ENCODE results near the gene SIRT5.
A peak's percentile ranks its signal among the peaks of the same experiment; 100 is the strongest.

SIRT5 gene

DNA sequence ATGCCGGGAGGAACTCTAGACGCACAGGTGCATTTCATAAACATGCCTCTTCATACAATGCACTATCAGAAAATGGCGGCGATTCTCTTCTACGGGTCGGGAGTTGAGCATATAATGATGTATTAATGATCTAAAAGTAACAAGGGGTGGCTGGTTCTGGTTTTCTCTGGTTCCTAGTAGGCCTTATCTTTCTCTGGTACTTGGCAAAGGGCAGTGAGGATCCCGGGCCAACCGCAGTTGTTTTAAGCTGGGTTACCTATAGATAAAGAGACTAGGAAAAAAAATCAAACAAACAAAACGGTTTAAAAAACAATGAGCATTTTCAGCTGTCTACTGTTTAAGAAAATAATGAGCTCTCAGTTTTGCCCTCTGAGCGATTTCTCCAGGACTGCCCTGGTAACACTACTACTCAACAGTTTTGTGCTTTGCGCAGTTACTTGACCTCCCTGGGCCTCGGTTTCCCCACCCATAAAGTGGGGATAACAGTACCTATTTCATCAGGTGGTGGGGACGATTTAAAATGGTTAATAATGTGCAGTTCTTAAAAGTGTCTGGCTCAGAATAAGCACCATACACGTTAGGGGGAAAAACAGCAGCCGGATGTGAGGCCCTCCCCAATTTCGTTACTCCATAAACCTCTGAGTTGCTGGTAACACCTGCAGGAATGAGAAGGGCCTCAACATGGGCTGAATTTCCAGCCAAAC, 1.3 kb upstream of the SIRT5 start:
- H3K27ac ChIP-seq: no peak overlapping the region
- no peaks in the 10 kb centered on the region for H3K9me3 ChIP-seq (ENCODE audit: control insufficient read depth, low read length)
- peak overlapping the region; percentile 93 for H2AFZ ChIP-seq
- H3K9ac ChIP-seq: no peak overlapping the region
- no peak for TF ChIP-seq CTCF (IDR thresholded peaks at IDR 0.05)
- peak overlapping the region; percentile 91 for H3K4me2 ChIP-seq (ENCODE audit: low read length)
- peaks cover 5% of the 10 kb centered on the region for H3K79me2 ChIP-seq
- H3K36me3 ChIP-seq (ENCODE audit: control insufficient read depth, insufficient read depth, low read length): no peaks in the 10 kb centered on the region
- H3K4me3 ChIP-seq (ENCODE audit: low read depth, low read length): peak overlapping the region; percentile 98
- peaks cover 9% of the 10 kb centered on the region for H3K4me1 ChIP-seq
- H3K27me3 ChIP-seq (ENCODE audit: control insufficient read depth, insufficient read depth, low read length): no peaks in the 10 kb centered on the region

- peak overlapping the region; percentile 98 for H3K4me3 ChIP-seq (ENCODE audit: low read depth, low read length)
- TF ChIP-seq CTCF (IDR thresholded peaks at IDR 0.05): no peak
- H2AFZ ChIP-seq: peak overlapping the region; percentile 93
- peaks cover 5% of the 10 kb centered on the region for H3K79me2 ChIP-seq
- H3K9me3 ChIP-seq (ENCODE audit: control insufficient read depth, low read length): no peaks in the 10 kb centered on the region
- peaks cover 9% of the 10 kb centered on the region for H3K4me1 ChIP-seq
- no peaks in the 10 kb centered on the region for H3K36me3 ChIP-seq (ENCODE audit: control insufficient read depth, insufficient read depth, low read length)
- H3K27me3 ChIP-seq (ENCODE audit: control insufficient read depth, insufficient read depth, low read length): no peaks in the 10 kb centered on the region
- H3K4me2 ChIP-seq (ENCODE audit: low read length): peak overlapping the region; percentile 91
- H3K9ac ChIP-seq: no peak overlapping the region
- H3K27ac ChIP-seq: peak overlapping the region; percentile 98
Measured at GRCh38 chr6:13573669-13574110, 711 bp upstream of the SIRT5 start.

GRCh38 chr6:13574149-13574570, 241 bp upstream of the SIRT5 start:
- H3K9ac ChIP-seq: no peak overlapping the region
- H3K79me2 ChIP-seq: peaks cover 5% of the 10 kb centered on the region
- no peaks in the 10 kb centered on the region for H3K27me3 ChIP-seq (ENCODE audit: control insufficient read depth, insufficient read depth, low read length)
- no peaks in the 10 kb centered on the region for H3K36me3 ChIP-seq (ENCODE audit: control insufficient read depth, insufficient read depth, low read length)
- H3K4me3 ChIP-seq (ENCODE audit: low read depth, low read length): peak overlapping the region; percentile 98
- H3K4me2 ChIP-seq (ENCODE audit: low read length): peak overlapping the region; percentile 97
- no peak for TF ChIP-seq CTCF (IDR thresholded peaks at IDR 0.05)
- peak overlapping the region; percentile 98 for H3K27ac ChIP-seq
- no peaks in the 10 kb centered on the region for H3K9me3 ChIP-seq (ENCODE audit: control insufficient read depth, low read length)
- H3K4me1 ChIP-seq: peaks cover 9% of the 10 kb centered on the region
- peak overlapping the region; percentile 93 for H2AFZ ChIP-seq

- H3K36me3 ChIP-seq (ENCODE audit: control insufficient read depth, insufficient read depth, low read length): no peaks in the 10 kb centered on the region
- peak; percentile 75 for TF ChIP-seq CTCF (IDR thresholded peaks at IDR 0.05)
- peaks cover 5% of the 10 kb centered on the region for H3K79me2 ChIP-seq
- H3K4me2 ChIP-seq (ENCODE audit: low read length): peak overlapping the region; percentile 97
- peak overlapping the region; percentile 98 for H3K4me3 ChIP-seq (ENCODE audit: low read depth, low read length)
- no peaks in the 10 kb centered on the region for H3K9me3 ChIP-seq (ENCODE audit: control insufficient read depth, low read length)
- H3K27me3 ChIP-seq (ENCODE audit: control insufficient read depth, insufficient read depth, low read length): no peaks in the 10 kb centered on the region
- H2AFZ ChIP-seq: peak overlapping the region; percentile 93
- peak overlapping the region; percentile 98 for H3K27ac ChIP-seq
- H3K9ac ChIP-seq: no peak overlapping the region
- peaks cover 9% of the 10 kb centered on the region for H3K4me1 ChIP-seq
Measured at GRCh38 chr6:13575377-13575775, 975 bp downstream of the SIRT5 start.

GRCh38 chr6:13576017-13576416, 1.6 kb downstream of the SIRT5 start:
- H3K27ac ChIP-seq: no peak overlapping the region

More at GRCh38 chr6:13576017-13576416, 1.6 kb downstream of the SIRT5 start:
- peak overlapping the region; percentile 11 for H3K4me2 ChIP-seq (ENCODE audit: low read length)
- peaks cover 9% of the 10 kb centered on the region for H3K4me1 ChIP-seq
- H3K9ac ChIP-seq: no peak overlapping the region
- H3K27me3 ChIP-seq (ENCODE audit: control insufficient read depth, insufficient read depth, low read length): no peaks in the 10 kb centered on the region
- peaks cover 5% of the 10 kb centered on the region for H3K79me2 ChIP-seq
- H3K9me3 ChIP-seq (ENCODE audit: control insufficient read depth, low read length): no peaks in the 10 kb centered on the region
- no peak overlapping the region for H2AFZ ChIP-seq
- no peaks in the 10 kb centered on the region for H3K36me3 ChIP-seq (ENCODE audit: control insufficient read depth, insufficient read depth, low read length)
- H3K4me3 ChIP-seq (ENCODE audit: low read depth, low read length): no peak overlapping the region
- no peak for TF ChIP-seq CTCF (IDR thresholded peaks at IDR 0.05)
